Measurements from ENCODE around the gene CCL22. TPM values are rescaled to one million over a fixed set of nuclear protein-coding genes. Genes with fewer than 3 reads are reported as not detected.

CCL22 gene
- total RNA-seq, 1 donor from 2014 or later, result 14.1 TPM

- H3K36me3 Mint-ChIP-seq (ENCODE audit: low read depth), result no peaks in the 10 kb centered on the region
- no peak for DNase-seq
Observed at GRCh38 chr16:57405097-57405496, 46.5 kb downstream of the CCL22 start.

GRCh38 chr16:57406881-57407280 is 48.3 kb downstream of the CCL22 start:
- no peaks in the 10 kb centered on the region for H3K9me3 Mint-ChIP-seq
- intact Hi-C loops (cut with micrococcal nuclease), result no loop called here
- H3K4me1 Mint-ChIP-seq, result peaks cover 3% of the 10 kb centered on the region
- H3K4me3 Mint-ChIP-seq, result no peak overlapping the region
- peaks cover 11% of the 10 kb centered on the region for H3K27me3 Mint-ChIP-seq
- H3K36me3 Mint-ChIP-seq (ENCODE audit: low read depth), result no peaks in the 10 kb centered on the region
- H3K27ac Mint-ChIP-seq, result no peak overlapping the region
- DNase-seq, result no peak

More at GRCh38 chr16:57405097-57405496, 46.5 kb downstream of the CCL22 start:
- no peaks in the 10 kb centered on the region for H3K9me3 Mint-ChIP-seq
- H3K27me3 Mint-ChIP-seq, result peaks cover 11% of the 10 kb centered on the region
- peaks cover 3% of the 10 kb centered on the region for H3K4me1 Mint-ChIP-seq
- no peak overlapping the region for H3K27ac Mint-ChIP-seq
- no peak overlapping the region for H3K4me3 Mint-ChIP-seq
- intact Hi-C loops (cut with micrococcal nuclease), result no loop called here

- H3K27ac Mint-ChIP-seq, result no peak overlapping the region
- intact Hi-C loops (cut with micrococcal nuclease), result no loop called here
- H3K36me3 Mint-ChIP-seq (ENCODE audit: low read depth), result no peaks in the 10 kb centered on the region
- no peak overlapping the region for H3K4me3 Mint-ChIP-seq
- no peak for DNase-seq
- H3K9me3 Mint-ChIP-seq, result no peaks in the 10 kb centered on the region
- peaks cover 3% of the 10 kb centered on the region for H3K4me1 Mint-ChIP-seq
- peaks cover 11% of the 10 kb centered on the region for H3K27me3 Mint-ChIP-seq
Observed at GRCh38 chr16:57407521-57408353, 49.2 kb downstream of the CCL22 start.

GRCh38 chr16:57409065-57409464 is 50.5 kb downstream of the CCL22 start:
- H3K27me3 Mint-ChIP-seq, result peaks cover 10% of the 10 kb centered on the region
- no peaks in the 10 kb centered on the region for H3K36me3 Mint-ChIP-seq (ENCODE audit: low read depth)
- H3K27ac Mint-ChIP-seq, result no peak overlapping the region
- H3K4me3 Mint-ChIP-seq, result no peak overlapping the region
- intact Hi-C loops (cut with micrococcal nuclease), result no loop called here
- peaks cover 3% of the 10 kb centered on the region for H3K4me1 Mint-ChIP-seq
- no peak for DNase-seq
- no peaks in the 10 kb centered on the region for H3K9me3 Mint-ChIP-seq

- no peak overlapping the region for H3K4me3 Mint-ChIP-seq
- no peak overlapping the region for H3K27ac Mint-ChIP-seq
- DNase-seq, result no peak
- intact Hi-C loops (cut with micrococcal nuclease), result no loop called here
- H3K4me1 Mint-ChIP-seq, result peaks cover 3% of the 10 kb centered on the region
- no peaks in the 10 kb centered on the region for H3K9me3 Mint-ChIP-seq
- H3K27me3 Mint-ChIP-seq, result peaks cover 4% of the 10 kb centered on the region
- H3K36me3 Mint-ChIP-seq (ENCODE audit: low read depth), result no peaks in the 10 kb centered on the region
Observed at GRCh38 chr16:57409870-57410587, 51.4 kb downstream of the CCL22 start.

GRCh38 chr16:57411362-57411976 is 52.9 kb downstream of the CCL22 start:
- H3K36me3 Mint-ChIP-seq (ENCODE audit: low read depth), result no peaks in the 10 kb centered on the region
- no peaks in the 10 kb centered on the region for H3K9me3 Mint-ChIP-seq
- intact Hi-C loops (cut with micrococcal nuclease), result no loop called here
- no peak overlapping the region for H3K27ac Mint-ChIP-seq
- DNase-seq, result no peak
- no peak overlapping the region for H3K4me3 Mint-ChIP-seq
- no peaks in the 10 kb centered on the region for H3K27me3 Mint-ChIP-seq
- peaks cover 3% of the 10 kb centered on the region for H3K4me1 Mint-ChIP-seq

GRCh38 chr16:57412584-57412983 is 54.0 kb downstream of the CCL22 start:
- Mint-ChIP-seq H3K4me3 (no peak overlapping the region), H3K9me3 (no peaks in the 10 kb centered on the region), H3K36me3 (ENCODE audit: low read depth) (no peaks in the 10 kb centered on the region), H3K27me3 (no peaks in the 10 kb centered on the region), H3K27ac (no peak overlapping the region), H3K4me1 (peaks cover 10% of the 10 kb centered on the region)
- no peak for DNase-seq
- intact Hi-C loops (cut with micrococcal nuclease), result no loop called here

GRCh38 chr16:57413301-57413730 is 54.7 kb downstream of the CCL22 start:
- H3K9me3 Mint-ChIP-seq, result no peaks in the 10 kb centered on the region
- intact Hi-C loops (cut with micrococcal nuclease), result no loop called here
- peaks cover 13% of the 10 kb centered on the region for H3K4me1 Mint-ChIP-seq
- H3K27me3 Mint-ChIP-seq, result no peaks in the 10 kb centered on the region
- no peaks in the 10 kb centered on the region for H3K36me3 Mint-ChIP-seq (ENCODE audit: low read depth)
- DNase-seq, result no peak
- H3K4me3 Mint-ChIP-seq, result no peak overlapping the region
- H3K27ac Mint-ChIP-seq, result no peak overlapping the region

- intact Hi-C loops (cut with micrococcal nuclease), result no loop called here
Observed at GRCh38 chr16:57413733-57414132, 55.1 kb downstream of the CCL22 start.

More at GRCh38 chr16:57413733-57414132, 55.1 kb downstream of the CCL22 start:
- no peaks in the 10 kb centered on the region for H3K9me3 Mint-ChIP-seq
- no peaks in the 10 kb centered on the region for H3K36me3 Mint-ChIP-seq (ENCODE audit: low read depth)
- peaks cover 13% of the 10 kb centered on the region for H3K4me1 Mint-ChIP-seq
- no peak for DNase-seq
- H3K4me3 Mint-ChIP-seq, result no peak overlapping the region
- no peak overlapping the region for H3K27ac Mint-ChIP-seq
- H3K27me3 Mint-ChIP-seq, result no peaks in the 10 kb centered on the region

Other genes with a start within 250 kb of the CCL22 start
- 126 and 130 TPM in 2 replicates for gene PSME3IP1, start 172.7 kb upstream of the CCL22 start, total RNA-seq
- 33.0 and 36.6 TPM in 2 replicates for gene RSPRY1, start 172.5 kb upstream of the CCL22 start, total RNA-seq
- gene ARL2BP, start 113.5 kb upstream of the CCL22 start, total RNA-seq, result 24.9 and 26.7 TPM in 2 replicates
- gene PLLP, start 74.1 kb upstream of the CCL22 start, total RNA-seq, result not detected in 2 replicates
- gene CX3CL1, start 13.7 kb downstream of the CCL22 start, total RNA-seq, result not detected in 2 replicates
- 0.66 TPM in 1 of 2 replicates, not detected in the other for gene CCL17, start 46.0 kb downstream of the CCL22 start, total RNA-seq
- gene CIAPIN1, start 88.6 kb downstream of the CCL22 start, total RNA-seq, result 85.4 TPM in 2 replicates
- 55.2 and 56.7 TPM in 2 replicates for gene COQ9, start 88.7 kb downstream of the CCL22 start, total RNA-seq
- 88.5 and 90.7 TPM in 2 replicates for gene POLR2C, start 103.9 kb downstream of the CCL22 start, total RNA-seq
- gene DOK4, start 127.7 kb downstream of the CCL22 start, total RNA-seq, result 4.2 and 4.3 TPM in 2 replicates
- 6.0 and 6.7 TPM in 2 replicates for gene CCDC102A, start 177.8 kb downstream of the CCL22 start, total RNA-seq
- 5.4 and 6.1 TPM in 2 replicates for gene ADGRG5, start 183.9 kb downstream of the CCL22 start, total RNA-seq